ENCODE results near the gene NPHP1.
"Not testable (repeated sequence)": the region's sequence is repeated elsewhere in the genome, so short reads cannot be mapped to it uniquely, and the experiment has no call there.

Gene NPHP1

GRCh38 chr2:110216199-110216598, 11.4 kb upstream of the NPHP1 start:
- H3K4me2 ChIP-seq (ENCODE audit: low read length): no peak overlapping the region
- H3K79me2 ChIP-seq (ENCODE audit: control insufficient read depth, insufficient read depth, low read length, poor library complexity): peaks cover 3% of the 10 kb centered on the region
- no peak overlapping the region for H3K4ac ChIP-seq (ENCODE audit: low read depth, low read length)
- no peaks in the 10 kb centered on the region for H3K9me3 ChIP-seq (ENCODE audit: insufficient read depth, low read depth, low read length)
- H3K4me3 ChIP-seq (ENCODE audit: low read depth, low read length): no peak overlapping the region
- peaks cover 0 to 2% of the 10 kb centered on the region in 2 experiments for H3K4me1 ChIP-seq (ENCODE audit: control insufficient read depth in 1 of 2, insufficient read depth in 2 of 2, low read length in 2 of 2)
- no peak overlapping the region for H3K14ac ChIP-seq (ENCODE audit: low read length)
- no peak overlapping the region for H4K8ac ChIP-seq (ENCODE audit: low read depth, low read length)
- no peak overlapping the region for H2AK5ac ChIP-seq (ENCODE audit: low read length)
- no peak overlapping the region for H2BK5ac ChIP-seq (ENCODE audit: low read depth, low read length, poor library complexity)
- no peak overlapping the region for H4K91ac ChIP-seq (ENCODE audit: low read depth, low read length)
- no peak overlapping the region for H3K9ac ChIP-seq (ENCODE audit: low read length)
- no peak overlapping the region for H4K12ac ChIP-seq (ENCODE audit: low read depth, low read length)
- no peak overlapping the region for H3K27ac ChIP-seq (ENCODE audit: low read depth, low read length)
- no peaks in the 10 kb centered on the region for H3K36me3 ChIP-seq (ENCODE audit: control insufficient read depth in 1 of 2, insufficient read depth in 2 of 2, low read length in 2 of 2)
- peaks cover 4% of the 10 kb centered on the region for H3K79me1 ChIP-seq (ENCODE audit: low read length)
- no peak for DNase-seq
- no peaks in the 10 kb centered on the region for H3K27me3 ChIP-seq (ENCODE audit: insufficient read depth, low read length)
- H2BK12ac ChIP-seq (ENCODE audit: low read length): no peak overlapping the region
- H2AFZ ChIP-seq (ENCODE audit: insufficient read depth, low read length, poor library complexity): no peak overlapping the region
- no CpG with 5 or more reads among the region's 3 CpGs for WGBS (ENCODE audit: extremely low coverage, insufficient coverage, insufficient read length)
- H3K23ac ChIP-seq (ENCODE audit: low read length): no peak overlapping the region
- H3K18ac ChIP-seq (ENCODE audit: low read length): no peak overlapping the region
- no peak overlapping the region for H2BK120ac ChIP-seq (ENCODE audit: insufficient read depth, low read length, poor library complexity)

DNA sequence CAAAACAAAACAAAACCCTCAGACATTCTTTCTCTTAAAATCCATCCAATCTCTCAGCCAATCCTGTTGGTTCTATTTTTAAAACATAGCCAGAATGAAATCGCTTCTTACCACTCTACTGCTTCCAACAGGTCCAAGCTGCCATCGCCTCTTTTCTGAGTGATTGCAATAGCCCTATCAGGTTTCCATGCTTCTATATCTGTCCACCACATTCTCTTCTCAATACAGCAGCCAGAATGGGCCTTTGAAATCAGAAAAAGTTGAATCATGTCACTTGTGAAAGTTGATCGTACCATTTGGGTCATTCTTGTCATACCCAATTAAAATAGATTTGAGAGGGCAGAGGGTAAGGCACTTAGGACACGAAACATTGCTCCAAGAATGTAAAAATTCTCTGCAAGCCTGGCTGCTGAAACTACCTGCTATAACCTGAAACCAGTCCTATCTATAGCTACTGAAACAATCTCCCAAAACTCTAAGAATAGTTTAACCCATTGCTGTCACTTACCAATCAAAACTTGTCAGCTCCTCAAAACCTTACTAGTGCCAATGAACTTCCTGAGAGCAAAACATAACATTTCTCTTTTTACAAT, 10.8 kb upstream of the NPHP1 start:
- H4K12ac ChIP-seq (ENCODE audit: low read depth, low read length): no peak overlapping the region
- no peak overlapping the region for H3K27ac ChIP-seq (ENCODE audit: low read depth, low read length)
- no peak overlapping the region for H3K4me3 ChIP-seq (ENCODE audit: low read depth, low read length)
- H2BK12ac ChIP-seq (ENCODE audit: low read length): no peak overlapping the region
- peaks cover 3% of the 10 kb centered on the region in 2 experiments for H3K36me3 ChIP-seq (ENCODE audit: control insufficient read depth in 1 of 2, insufficient read depth in 2 of 2, low read length in 2 of 2)
- H3K4me2 ChIP-seq (ENCODE audit: low read length): no peak overlapping the region
- no peak overlapping the region for H2AFZ ChIP-seq (ENCODE audit: insufficient read depth, low read length, poor library complexity)
- no peaks in the 10 kb centered on the region for H3K27me3 ChIP-seq (ENCODE audit: insufficient read depth, low read length)
- H3K4ac ChIP-seq (ENCODE audit: low read depth, low read length): no peak overlapping the region
- no peak overlapping the region for H2AK5ac ChIP-seq (ENCODE audit: low read length)
- H3K79me1 ChIP-seq (ENCODE audit: low read length): peaks cover 4% of the 10 kb centered on the region
- no peak overlapping the region for H3K9ac ChIP-seq (ENCODE audit: low read length)
- no peak overlapping the region for H4K8ac ChIP-seq (ENCODE audit: low read depth, low read length)
- no peak overlapping the region for H2BK5ac ChIP-seq (ENCODE audit: low read depth, low read length, poor library complexity)
- peaks cover 0 to 2% of the 10 kb centered on the region in 2 experiments for H3K4me1 ChIP-seq (ENCODE audit: control insufficient read depth in 1 of 2, insufficient read depth in 2 of 2, low read length in 2 of 2)
- WGBS (ENCODE audit: extremely low coverage, insufficient coverage, insufficient read length): no CpG with 5 or more reads among the region's 4 CpGs
- no peak overlapping the region for H4K91ac ChIP-seq (ENCODE audit: low read depth, low read length)
- no peak overlapping the region for H3K23ac ChIP-seq (ENCODE audit: low read length)
- H3K9me3 ChIP-seq (ENCODE audit: insufficient read depth, low read depth, low read length): no peaks in the 10 kb centered on the region
- H3K79me2 ChIP-seq (ENCODE audit: control insufficient read depth, insufficient read depth, low read length, poor library complexity): peaks cover 3% of the 10 kb centered on the region
- no peak overlapping the region for H3K14ac ChIP-seq (ENCODE audit: low read length)
- H3K18ac ChIP-seq (ENCODE audit: low read length): no peak overlapping the region
- H2BK120ac ChIP-seq (ENCODE audit: insufficient read depth, low read length, poor library complexity): no peak overlapping the region
- DNase-seq: peak in 1 of 2 donors; percentile 5

DNA sequence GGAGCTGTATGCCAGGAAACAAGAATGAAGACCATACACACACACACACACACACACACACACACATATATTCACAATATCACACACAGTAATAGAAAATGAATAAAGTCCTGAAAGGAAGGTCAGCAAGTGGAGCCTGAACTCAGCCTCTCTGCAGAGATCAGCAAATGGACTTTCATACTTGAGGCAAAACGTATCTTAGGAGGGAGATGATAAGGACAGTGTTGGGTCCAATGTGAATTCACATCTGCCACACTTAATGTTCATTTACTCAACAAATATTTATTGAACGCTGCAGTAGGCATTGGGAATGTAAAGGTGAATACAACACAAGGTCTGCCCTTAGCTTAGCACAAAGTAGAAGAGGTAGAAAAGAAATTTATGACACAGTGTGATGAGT, 10.3 kb upstream of the NPHP1 start:
- no peak overlapping the region for H3K14ac ChIP-seq (ENCODE audit: low read length)
- no peak overlapping the region for H3K18ac ChIP-seq (ENCODE audit: low read length)
- peaks cover 3% of the 10 kb centered on the region for H3K79me2 ChIP-seq (ENCODE audit: control insufficient read depth, insufficient read depth, low read length, poor library complexity)
- H2AK5ac ChIP-seq (ENCODE audit: low read length): no peak overlapping the region
- no peak overlapping the region for H2BK12ac ChIP-seq (ENCODE audit: low read length)
- no peak overlapping the region for H2AFZ ChIP-seq (ENCODE audit: insufficient read depth, low read length, poor library complexity)
- no peak for DNase-seq
- H4K91ac ChIP-seq (ENCODE audit: low read depth, low read length): no peak overlapping the region
- no peak overlapping the region for H3K4me3 ChIP-seq (ENCODE audit: low read depth, low read length)
- no peak overlapping the region for H2BK5ac ChIP-seq (ENCODE audit: low read depth, low read length, poor library complexity)
- no peaks in the 10 kb centered on the region for H3K27me3 ChIP-seq (ENCODE audit: insufficient read depth, low read length)
- H3K4me2 ChIP-seq (ENCODE audit: low read length): no peak overlapping the region
- WGBS (ENCODE audit: extremely low coverage, insufficient coverage, insufficient read length): no CpG with 5 or more reads among the region's 2 CpGs
- H3K4me1 ChIP-seq (ENCODE audit: control insufficient read depth in 1 of 2, insufficient read depth in 2 of 2, low read length in 2 of 2): peaks cover 0 to 2% of the 10 kb centered on the region in 2 experiments
- H3K9me3 ChIP-seq (ENCODE audit: insufficient read depth, low read depth, low read length): no peaks in the 10 kb centered on the region
- H3K36me3 ChIP-seq (ENCODE audit: control insufficient read depth in 1 of 2, insufficient read depth in 2 of 2, low read length in 2 of 2): peaks cover 3 to 4% of the 10 kb centered on the region in 2 experiments
- H3K27ac ChIP-seq (ENCODE audit: low read depth, low read length): no peak overlapping the region
- H3K9ac ChIP-seq (ENCODE audit: low read length): no peak overlapping the region
- no peak overlapping the region for H3K23ac ChIP-seq (ENCODE audit: low read length)
- no peak overlapping the region for H4K8ac ChIP-seq (ENCODE audit: low read depth, low read length)
- H3K4ac ChIP-seq (ENCODE audit: low read depth, low read length): no peak overlapping the region
- peaks cover 4% of the 10 kb centered on the region for H3K79me1 ChIP-seq (ENCODE audit: low read length)
- H4K12ac ChIP-seq (ENCODE audit: low read depth, low read length): no peak overlapping the region
- H2BK120ac ChIP-seq (ENCODE audit: insufficient read depth, low read length, poor library complexity): no peak overlapping the region

DNA sequence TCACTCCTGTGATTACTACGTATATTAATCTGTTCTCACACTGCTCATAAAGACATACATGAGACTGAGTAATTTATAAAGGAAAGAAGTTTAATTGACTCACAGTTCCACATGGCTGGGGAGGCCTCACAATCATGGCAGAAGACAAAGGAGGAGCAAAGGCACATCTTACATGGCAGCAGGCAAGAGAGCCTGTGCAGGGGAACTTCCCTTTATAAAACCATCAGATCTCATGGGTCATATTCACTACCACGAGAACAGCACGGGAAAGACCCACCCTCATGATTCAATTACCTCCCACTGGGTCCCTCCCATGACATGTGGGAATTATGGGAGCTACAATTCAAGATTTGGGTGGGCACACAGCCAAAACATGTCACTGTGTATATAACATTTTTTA, 8.7 kb upstream of the NPHP1 start:
- H3K18ac ChIP-seq (ENCODE audit: low read length); H3K4me1 ChIP-seq (ENCODE audit: control insufficient read depth in 1 of 2, insufficient read depth in 2 of 2, low read length in 2 of 2); H2BK5ac ChIP-seq (ENCODE audit: low read depth, low read length, poor library complexity); H3K4ac ChIP-seq (ENCODE audit: low read depth, low read length); H4K8ac ChIP-seq (ENCODE audit: low read depth, low read length); H3K9me3 ChIP-seq (ENCODE audit: insufficient read depth, low read depth, low read length); H3K9ac ChIP-seq (ENCODE audit: low read length); H3K27me3 ChIP-seq (ENCODE audit: insufficient read depth, low read length); DNase-seq; H2AK5ac ChIP-seq (ENCODE audit: low read length); H3K27ac ChIP-seq (ENCODE audit: low read depth, low read length); H3K79me1 ChIP-seq (ENCODE audit: low read length); H3K4me3 ChIP-seq (ENCODE audit: low read depth, low read length); H3K14ac ChIP-seq (ENCODE audit: low read length); H3K4me2 ChIP-seq (ENCODE audit: low read length); H4K12ac ChIP-seq (ENCODE audit: low read depth, low read length); H3K79me2 ChIP-seq (ENCODE audit: control insufficient read depth, insufficient read depth, low read length, poor library complexity); H2BK12ac ChIP-seq (ENCODE audit: low read length); H3K23ac ChIP-seq (ENCODE audit: low read length); H2AFZ ChIP-seq (ENCODE audit: insufficient read depth, low read length, poor library complexity); H4K91ac ChIP-seq (ENCODE audit: low read depth, low read length); H2BK120ac ChIP-seq (ENCODE audit: insufficient read depth, low read length, poor library complexity): not testable (repeated sequence)
- no CpG with 5 or more reads among the region's 3 CpGs for WGBS (ENCODE audit: extremely low coverage, insufficient coverage, insufficient read length)
- peaks cover 3 to 12% of the 10 kb centered on the region in 2 experiments for H3K36me3 ChIP-seq (ENCODE audit: control insufficient read depth in 1 of 2, insufficient read depth in 2 of 2, low read length in 2 of 2)
